IMR-90 (cell line): ENCODE data around the gene DIPK1A. TPM values are rescaled to one million over a fixed set of nuclear protein-coding genes. Genes with fewer than 3 reads are reported as not detected.
A peak's percentile ranks its signal among the peaks of the same experiment; 100 is the strongest.

Source experiments
- ATAC-seq: fragments of 200-7000 bp; cut with Tn5 transposase; 2 replicates; pipeline ENCODE4 v1.9.1; 2020; ENCODE audit warnings: low read depth, mild to moderate bottlenecking, moderate library complexity
- BruUV-seq: library from RNA; stranded (reverse); fragments of 400-500 nt; replicated peaks from 2 replicates; lab custom pipeline; 2021; lab: Mats Ljungman, UMichigan
- CTCF ChIA-PET: fragments of 300-600 bp; formaldehyde crosslinking; extraction: SDS; loops from one replicate; lab custom pipeline; 2021; ENCODE audit warnings: antibody characterized with exemption; lab: Yijun Ruan, JAX
- POLR2A ChIA-PET: fragments of 300-600 bp; sonication (Branson Sonifier 250); formaldehyde crosslinking; loops from one replicate; lab custom pipeline; 2022; ENCODE audit warnings: antibody characterized with exemption; ENCODE audit not compliant: unreplicated experiment; lab: Charles Lee
- DNase-seq: peaks from one replicate; pipeline ENCODE4 v3.0.0; 2013
- H2AFZ ChIP-seq: replicated peaks from 2 replicates; pipeline ENCODE3; 2013; ENCODE audit warnings: low read length, mild to moderate bottlenecking; ENCODE audit not compliant: poor library complexity
- H2AK5ac ChIP-seq: 2 replicates; pipeline ENCODE4 v1.6.1; 2013; ENCODE audit warnings: low read depth, low read length, inconsistent platforms
- H2AK9ac ChIP-seq: replicated peaks from 2 replicates; pipeline ENCODE3; 2013; ENCODE audit warnings: mild to moderate bottlenecking, low read depth, low read length, moderate library complexity; ENCODE audit not compliant: poor library complexity
- H2BK120ac ChIP-seq: 2 replicates; pipeline ENCODE4 v1.6.1; 2013; ENCODE audit warnings: low read depth, low read length, inconsistent platforms
- H2BK15ac ChIP-seq: 3 replicates; pipeline ENCODE4 v1.6.1; 2013; ENCODE audit warnings: low read depth, low read length, inconsistent platforms
- H2BK20ac ChIP-seq: 2 replicates; pipeline ENCODE4 v1.6.1; 2013; ENCODE audit warnings: low read depth, mild to moderate bottlenecking, inconsistent platforms, low read length, moderate library complexity
- H2BK5ac ChIP-seq: 2 replicates; pipeline ENCODE4 v1.6.1; 2013; ENCODE audit warnings: mild to moderate bottlenecking, low read depth, low read length, inconsistent platforms; ENCODE audit not compliant: poor library complexity, severe bottlenecking
- H3K14ac ChIP-seq: replicated peaks from 2 replicates; pipeline ENCODE4 v1.6.1; 2013; ENCODE audit warnings: low read depth, low read length, inconsistent platforms
- H3K18ac ChIP-seq: 2 replicates; pipeline ENCODE4 v1.6.1; 2013; ENCODE audit warnings: low read depth, low read length, control low read depth
- H3K23ac ChIP-seq: 2 replicates; pipeline ENCODE4 v1.6.1; 2013; ENCODE audit warnings: low read depth, low read length, inconsistent platforms
- H3K27ac ChIP-seq: 2 replicates; pipeline ENCODE4 v1.5.1; 2013; ENCODE audit warnings: mild to moderate bottlenecking, control low read depth, low read length; ENCODE audit not compliant: insufficient read depth
- H3K27me3 ChIP-seq: 2 replicates; pipeline ENCODE4 v1.6.1; 2013; ENCODE audit warnings: low read length; ENCODE audit not compliant: control insufficient read depth, insufficient read depth
- H3K36me3 ChIP-seq: 2 replicates; pipeline ENCODE4 v1.6.1; 2013; ENCODE audit warnings: low read length, mixed read lengths; ENCODE audit not compliant: control insufficient read depth, insufficient read depth
- H3K4ac ChIP-seq: 2 replicates; pipeline ENCODE4 v1.6.1; 2013; ENCODE audit warnings: low read depth, low read length, inconsistent platforms
- H3K4me1 ChIP-seq: 2 replicates; pipeline ENCODE4 v1.6.1; 2013; ENCODE audit warnings: low read length, mixed read lengths; ENCODE audit not compliant: control insufficient read depth, insufficient read depth
- H3K4me2 ChIP-seq: 2 replicates; pipeline ENCODE4 v1.6.1; 2013; ENCODE audit warnings: low read depth, mild to moderate bottlenecking, control low read depth, low read length, moderate library complexity
- H3K4me3 ChIP-seq: 2 replicates; pipeline ENCODE4 v1.5.1; 2013; ENCODE audit warnings: low read depth, mild to moderate bottlenecking, control low read depth, low read length, moderate library complexity; ENCODE audit not compliant: insufficient read depth
- H3K56ac ChIP-seq: 2 replicates; pipeline ENCODE4 v1.6.1; 2013; ENCODE audit warnings: low read length, inconsistent platforms; ENCODE audit not compliant: insufficient read depth; ENCODE audit errors: extremely low read depth
- H3K79me1 ChIP-seq, 2 experiments: 2 replicates each; pipeline ENCODE4 v1.6.1; 2013; ENCODE audit warnings: low read length in 2 of 2, inconsistent platforms in 1 of 2, low read depth in 1 of 2
- H3K9ac ChIP-seq: 2 replicates; pipeline ENCODE4 v1.6.1; 2013; ENCODE audit warnings: low read depth, low read length, control low read depth
- H3K9me1 ChIP-seq: 2 replicates; pipeline ENCODE4 v1.6.1; 2013; ENCODE audit warnings: low read length, inconsistent platforms; ENCODE audit not compliant: insufficient read depth
- H3K9me3 ChIP-seq: 2 replicates; pipeline ENCODE4 v1.6.1; 2013; ENCODE audit warnings: low read length; ENCODE audit not compliant: control insufficient read depth, insufficient read depth
- H4K20me1 ChIP-seq: 2 replicates; pipeline ENCODE4 v1.6.1; 2013; ENCODE audit warnings: low read length, inconsistent platforms; ENCODE audit not compliant: insufficient read depth
- H4K5ac ChIP-seq: 2 replicates; pipeline ENCODE4 v1.6.1; 2013; ENCODE audit warnings: mild to moderate bottlenecking, low read depth, low read length, control low read depth
- H4K8ac ChIP-seq, 2 experiments: 2 replicates each; pipeline ENCODE4 v1.6.1; 2013; ENCODE audit warnings: low read depth in 2 of 2, low read length in 2 of 2, control low read depth in 1 of 2, inconsistent platforms in 1 of 2
- H4K91ac ChIP-seq: 2 replicates; pipeline ENCODE4 v1.6.1; 2013; ENCODE audit warnings: low read depth, low read length, inconsistent platforms; ENCODE audit not compliant: insufficient read depth
- RAD21 ChIP-seq: IDR thresholded peaks from 2 replicates; pipeline ENCODE4 v1.6.1; 2012; ENCODE audit warnings: low read length, improper control_type of control experiment
- RCOR1 ChIP-seq: IDR thresholded peaks from 2 replicates; pipeline ENCODE4 v1.6.1; 2012; ENCODE audit warnings: mild to moderate bottlenecking, low read length, improper control_type of control experiment; ENCODE audit not compliant: insufficient replicate concordance
- SMC3 ChIP-seq: fragments of 150-350 bp; IDR thresholded peaks from 2 replicates; pipeline ENCODE4 v1.6.1; 2016; ENCODE audit warnings: low read depth, mild to moderate bottlenecking, antibody characterized with exemption, low read length, moderate library complexity
- WGBS, 2 experiments: methylation state at CpG; one replicate each; pipeline versions ENCODE4 v1.1.5 to v1.1.7; 2013; ENCODE audit warnings: missing lambda C conversion rate in 2 of 2; ENCODE audit not compliant: insufficient read length in 1 of 2; ENCODE audit errors: extremely low coverage in 2 of 2; 5-methylcytosine and 5-hydroxymethylcytosine counted together
- dilution Hi-C: fragments of 300-500 bp; cut with HindIII; formaldehyde crosslinking; loops from one replicate; pipeline ENCODE4 v1.14.3; 2018; ENCODE audit warnings: low sequenced_read_pairs; ENCODE audit not compliant: unreplicated experiment
- in situ Hi-C: fragments of 300-500 bp; cut with MboI; formaldehyde crosslinking; loops from 3 replicates; pipeline ENCODE4 v1.14.3; 2019; ENCODE audit warnings: low sequenced_read_pairs, inconsistent platforms, mixed read lengths
- intact Hi-C: fragments of 100-400 bp; cut with micrococcal nuclease; formaldehyde crosslinking; loops from 2 replicates; pipeline ENCODE4 v1.10.0; 2022
- polyA plus RNA-seq, 3 experiments: library from polyadenylated mRNA; depleted of rRNA; stranded (reverse); fragments of >200 nt; gene quantifications; 2 replicates each; pipeline ENCODE4 v1.2.3, GENCODE V29; 2012; ENCODE audit warnings: low replicate concordance in 1 of 3
- total RNA-seq: library from RNA; depleted of rRNA; stranded (reverse); fragments of >200 nt; gene quantifications from 2 replicates; pipeline ENCODE4 v1.2.3, GENCODE V29; 2012
- TF ChIP-seq, protein P1 (sequence below): conservative IDR thresholded peaks from 2 replicates; pipeline ENCODE4 v1.5.1; 2012; ENCODE audit warnings: mild to moderate bottlenecking, low read depth, low read length, improper control_type of control experiment

DIPK1A gene
- total and polyA plus RNA-seq, 2 of the 4 experiments (the other 2 are of a cell fraction), result 4.7 to 5.7 TPM

DNA sequence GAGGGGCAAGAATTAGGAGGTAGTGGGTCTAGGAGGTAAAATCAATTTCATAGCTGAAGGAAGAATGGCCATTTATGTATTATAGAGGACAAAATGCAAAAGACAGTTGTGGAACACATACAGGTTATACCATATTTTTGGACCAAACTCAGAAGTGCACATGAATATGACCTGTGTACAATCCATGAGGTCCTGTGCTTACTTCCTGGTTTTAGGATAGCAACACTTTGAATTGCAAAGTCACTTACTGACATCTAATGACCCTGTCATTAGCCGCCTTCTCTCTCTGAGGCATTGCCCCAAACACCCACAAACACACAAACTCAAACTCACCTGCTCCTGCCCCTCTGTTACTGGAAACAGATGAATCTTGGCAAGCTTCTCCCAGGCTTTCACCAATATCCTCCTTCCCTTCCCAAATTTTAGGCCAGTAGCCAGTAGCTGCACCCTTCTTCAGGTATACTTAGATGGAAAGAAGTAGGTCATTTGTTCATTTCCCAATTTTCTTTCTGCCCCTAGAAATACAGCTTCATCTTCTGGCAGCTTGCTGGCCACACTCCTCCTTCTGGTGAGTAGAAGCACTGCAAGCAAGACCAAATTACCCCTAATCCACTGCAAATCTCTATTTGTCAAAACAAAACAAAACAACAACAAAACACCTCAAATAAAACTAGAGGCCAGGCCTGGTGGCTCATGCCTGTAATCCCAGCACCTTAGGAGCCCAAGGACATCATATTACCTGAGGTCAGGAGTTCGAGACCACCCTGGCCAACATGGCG lies 143.1 kb downstream of the DIPK1A start:
- ATAC-seq (no peak), DNase-seq (no peak)
- no peak overlapping the region for H3K4me2 ChIP-seq
- intact Hi-C loops (loop anchor here (1.0 kb wide), 1 partner anchor 69 kb away; no protein-coding TSS in a partner anchor), in situ Hi-C loops (no loop called here), dilution Hi-C loops (no loop called here)
- H3K9me3 ChIP-seq, result no peaks in the 10 kb centered on the region
- no peak overlapping the region for H2AK5ac ChIP-seq
- no peak overlapping the region for H3K18ac ChIP-seq
- no peaks in the 10 kb centered on the region for H3K27me3 ChIP-seq
- H3K9me1 ChIP-seq, result no peaks in the 10 kb centered on the region
- H4K91ac ChIP-seq, result no peak overlapping the region
- H3K27ac ChIP-seq, result no peak overlapping the region
- no peaks in the 10 kb centered on the region for H4K20me1 ChIP-seq
- POLR2A ChIA-PET, result no interaction called here
- CTCF ChIA-PET, result interaction anchor here (0.5 to 1.3 kb wide), 3 partner anchors 14 to 69 kb away, joined by 3 to 7 read pairs (median 4); partner anchors contain the start of gene RPL5
- H2BK20ac ChIP-seq, result no peak overlapping the region
- no peak overlapping the region for H4K5ac ChIP-seq
- H3K56ac ChIP-seq, result no peak overlapping the region
- BruUV-seq, result no TSS peak
- H3K36me3 ChIP-seq, result no peaks in the 10 kb centered on the region
- H3K14ac ChIP-seq, result no peak overlapping the region
- 100% methylated on average over 1 of the region's 3 CpGs; no CpG with 5 or more reads in 1 of the 2 experiments for WGBS, 2 experiments
- H3K79me1 ChIP-seq, result no peaks in the 10 kb centered on the region
- H3K9ac ChIP-seq, result no peak overlapping the region
- no peak overlapping the region for H2AFZ ChIP-seq
- no peak overlapping the region for H2AK9ac ChIP-seq
- peak; percentile 69 for TF ChIP-seq SMC3
- TF ChIP-seq RAD21, result peak; percentile 70
- TF ChIP-seq, protein P1, sequence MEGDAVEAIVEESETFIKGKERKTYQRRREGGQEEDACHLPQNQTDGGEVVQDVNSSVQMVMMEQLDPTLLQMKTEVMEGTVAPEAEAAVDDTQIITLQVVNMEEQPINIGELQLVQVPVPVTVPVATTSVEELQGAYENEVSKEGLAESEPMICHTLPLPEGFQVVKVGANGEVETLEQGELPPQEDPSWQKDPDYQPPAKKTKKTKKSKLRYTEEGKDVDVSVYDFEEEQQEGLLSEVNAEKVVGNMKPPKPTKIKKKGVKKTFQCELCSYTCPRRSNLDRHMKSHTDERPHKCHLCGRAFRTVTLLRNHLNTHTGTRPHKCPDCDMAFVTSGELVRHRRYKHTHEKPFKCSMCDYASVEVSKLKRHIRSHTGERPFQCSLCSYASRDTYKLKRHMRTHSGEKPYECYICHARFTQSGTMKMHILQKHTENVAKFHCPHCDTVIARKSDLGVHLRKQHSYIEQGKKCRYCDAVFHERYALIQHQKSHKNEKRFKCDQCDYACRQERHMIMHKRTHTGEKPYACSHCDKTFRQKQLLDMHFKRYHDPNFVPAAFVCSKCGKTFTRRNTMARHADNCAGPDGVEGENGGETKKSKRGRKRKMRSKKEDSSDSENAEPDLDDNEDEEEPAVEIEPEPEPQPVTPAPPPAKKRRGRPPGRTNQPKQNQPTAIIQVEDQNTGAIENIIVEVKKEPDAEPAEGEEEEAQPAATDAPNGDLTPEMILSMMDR, result peak; percentile 61
- no peak for TF ChIP-seq RCOR1
- H4K8ac ChIP-seq, result no peak overlapping the region
- H3K23ac ChIP-seq, result no peak overlapping the region
- H3K4me3 ChIP-seq, result no peak overlapping the region
- no peak overlapping the region for H2BK15ac ChIP-seq
- peaks cover 5% of the 10 kb centered on the region; the same call in 1 of the 2 replicates for H3K4me1 ChIP-seq
- no peak overlapping the region for H2BK120ac ChIP-seq
- no peak overlapping the region for H2BK5ac ChIP-seq
- no peak overlapping the region for H3K4ac ChIP-seq
